COLO668 (cell line): ENCODE results near the gene C2CD3.
A peak's percentile ranks its signal among the peaks of the same experiment; 100 is the strongest.

Experiments used
- DNase-seq: peaks from one replicate; lab custom pipeline; 2025; ENCODE audit not compliant: unreplicated experiment; lab: John Stamatoyannopoulos, UW

The C2CD3 gene, protein sequence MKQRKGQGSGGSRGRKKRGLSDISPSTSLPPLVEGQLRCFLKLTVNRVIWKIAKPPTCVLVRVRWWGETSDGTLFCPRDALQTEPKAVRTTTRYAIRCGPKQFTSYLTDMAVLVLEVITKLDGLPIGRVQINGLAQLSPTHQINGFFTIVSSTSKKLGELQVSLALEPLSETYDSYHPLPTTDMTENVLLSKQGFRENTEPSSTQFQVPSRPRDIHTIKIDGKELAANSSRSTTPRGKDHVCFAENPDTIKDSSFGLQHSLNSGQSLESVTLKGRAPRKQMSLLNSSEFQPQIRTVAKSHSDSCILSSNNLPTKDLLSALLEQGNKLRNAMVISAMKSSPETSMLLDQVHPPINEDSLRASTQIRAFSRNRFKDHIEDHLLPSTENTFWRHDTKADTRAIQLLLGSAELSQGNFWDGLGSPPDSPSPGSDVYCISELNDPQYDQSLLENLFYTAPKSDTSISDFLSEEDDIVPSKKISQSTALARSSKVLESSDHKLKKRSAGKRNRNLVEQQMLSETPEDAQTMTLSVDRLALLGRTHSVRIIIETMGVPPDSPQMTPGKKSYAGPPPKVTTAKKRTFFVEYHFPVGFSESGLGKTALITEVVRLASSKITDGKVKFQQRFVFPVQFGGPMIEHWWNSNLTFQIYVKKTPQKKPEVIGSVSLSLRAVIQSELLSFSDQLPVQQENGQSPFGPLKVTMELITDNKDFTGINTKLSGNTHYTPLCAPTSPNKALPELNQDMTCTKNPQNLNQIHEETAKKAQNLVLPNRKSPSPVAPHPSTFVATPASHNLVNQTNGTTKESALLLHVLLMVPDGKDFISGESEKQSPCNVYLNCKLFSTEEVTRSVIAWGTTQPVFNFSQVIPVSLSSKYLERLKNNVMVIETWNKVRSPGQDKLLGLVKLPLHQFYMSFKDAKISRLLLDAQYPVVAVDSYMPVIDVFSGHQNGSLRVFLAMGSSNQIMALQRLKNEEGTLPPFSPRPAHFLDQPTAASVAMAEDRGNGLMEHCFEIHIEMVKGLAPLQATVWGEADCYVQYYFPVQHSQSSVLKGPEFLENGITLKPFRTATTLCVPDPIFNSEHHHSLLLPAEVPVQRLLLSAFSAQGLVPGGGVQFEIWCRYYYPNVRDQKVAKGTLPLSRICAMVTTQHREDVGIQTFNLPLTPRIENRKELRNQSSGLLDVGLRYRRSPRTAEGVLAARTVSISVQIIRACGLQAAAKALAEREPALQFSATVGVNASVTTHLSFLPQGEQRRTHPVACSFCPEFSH (N-terminal part only)

GRCh38 chr11:74170694-74171629 lies at the start of gene C2CD3, which contains the start of gene PPME1:
Gene C2CD3, minus strand, starts transcription at chr11:74171002. Its CDS starts 210 bp downstream, at chr11:74170792.
Gene PPME1, plus strand, starts transcription at chr11:74171289. Its CDS starts 133 bp downstream, at chr11:74171422.
- DNase-seq: peak; percentile 95

GRCh38 chr11:74220376-74220775 lies 49.6 kb upstream of the C2CD3 start:
- no peak for DNase-seq

DNA sequence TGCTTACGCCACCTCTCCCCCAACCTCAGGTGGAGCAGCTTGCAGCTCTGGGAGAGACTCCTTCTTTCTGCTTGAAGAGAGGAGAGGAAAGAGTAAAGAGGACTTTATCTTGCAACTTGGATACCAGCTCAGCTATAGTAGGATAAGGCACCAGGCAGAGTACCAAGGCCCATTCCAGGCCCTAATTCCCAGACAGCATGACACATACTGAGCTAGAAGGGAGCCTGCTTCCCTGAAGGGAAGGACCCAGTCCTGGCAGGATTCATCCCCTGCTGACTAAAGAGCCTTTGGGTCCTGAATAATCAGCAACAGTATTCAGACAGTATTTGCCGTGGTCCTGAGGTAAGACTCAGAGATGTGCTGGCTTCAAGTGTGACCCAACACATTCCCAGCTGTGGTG lies 41.7 kb upstream of the C2CD3 start:
- no peak for DNase-seq

- DNase-seq: no peak
Measured at GRCh38 chr11:74208507-74208906, 37.7 kb upstream of the C2CD3 start.

DNA sequence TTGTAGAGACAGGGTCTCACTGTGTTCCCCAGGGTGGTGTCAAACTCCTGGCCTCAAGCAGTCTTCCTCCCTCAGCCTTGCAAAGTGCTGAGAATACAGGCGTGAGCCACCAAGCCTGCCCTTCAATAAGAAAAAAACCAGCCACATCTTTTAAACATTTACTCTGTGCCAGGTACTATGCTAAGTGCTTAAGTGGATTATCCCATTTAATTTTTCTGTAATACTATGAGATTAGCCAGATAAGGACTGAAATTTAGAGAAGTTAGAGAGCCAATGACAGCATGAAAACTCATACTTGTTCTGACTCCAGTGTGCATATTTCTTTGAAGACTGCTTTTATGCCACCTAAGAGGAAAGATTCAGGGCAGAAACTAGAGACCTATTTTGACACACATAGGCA lies 35.9 kb upstream of the C2CD3 start:
- DNase-seq: no peak

- DNase-seq: no peak
Measured at GRCh38 chr11:74205181-74205580, 34.4 kb upstream of the C2CD3 start.

- no peak for DNase-seq
Measured at GRCh38 chr11:74204701-74205100, 33.9 kb upstream of the C2CD3 start.

- no peak for DNase-seq
Measured at GRCh38 chr11:74203966-74204365, 33.2 kb upstream of the C2CD3 start.

DNA sequence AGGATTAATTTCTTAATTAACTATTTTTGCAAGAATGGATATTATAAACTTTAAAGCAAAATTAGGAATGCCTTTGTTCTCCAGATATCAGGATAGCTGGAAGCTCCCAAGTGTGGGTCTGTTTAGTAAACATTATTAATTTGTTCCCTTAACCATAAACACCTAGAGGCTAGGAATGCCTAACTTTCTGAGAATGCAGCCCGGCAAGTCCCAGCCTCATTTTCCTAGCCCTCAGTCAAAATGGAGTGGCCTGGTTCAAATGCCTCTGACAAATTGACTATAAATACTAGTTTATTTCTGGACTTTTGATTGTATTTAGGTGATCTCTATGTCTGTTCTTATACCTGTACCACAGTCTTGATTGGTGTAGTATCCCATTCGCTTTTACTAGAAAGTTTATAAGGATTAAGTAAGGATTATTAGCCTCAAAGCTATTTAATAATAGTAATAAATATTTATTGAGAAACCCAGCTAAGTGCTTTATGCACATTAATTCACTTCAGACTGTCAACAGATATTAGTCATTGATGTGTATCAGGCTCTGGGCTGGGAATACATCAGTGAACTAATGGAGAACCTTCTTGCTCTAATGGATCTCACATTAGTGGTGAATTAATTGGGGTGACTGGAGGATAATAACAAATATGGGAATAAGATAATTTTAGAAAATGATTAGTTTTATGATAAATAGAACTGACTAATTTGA lies 26.1 kb upstream of the C2CD3 start:
- DNase-seq: no peak

DNA sequence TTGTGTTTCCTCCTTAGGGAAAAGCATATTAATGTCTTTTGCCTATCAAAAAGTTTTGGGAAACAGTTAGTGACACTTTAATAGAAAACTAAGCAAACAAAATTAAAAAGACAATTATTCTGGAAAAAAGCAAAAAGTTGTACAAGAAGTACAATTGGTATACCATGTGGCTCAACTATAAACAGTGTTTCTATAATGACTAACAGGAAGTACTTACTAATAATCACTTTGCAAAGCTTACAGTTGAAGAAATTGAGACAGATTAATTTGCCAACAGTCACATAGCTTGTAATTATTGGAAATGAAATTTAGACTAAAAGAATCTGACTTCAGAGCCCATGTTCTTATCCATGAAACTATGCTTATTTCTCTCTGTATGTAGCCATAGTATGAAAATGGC lies 25.0 kb upstream of the C2CD3 start:
- DNase-seq: no peak

DNA sequence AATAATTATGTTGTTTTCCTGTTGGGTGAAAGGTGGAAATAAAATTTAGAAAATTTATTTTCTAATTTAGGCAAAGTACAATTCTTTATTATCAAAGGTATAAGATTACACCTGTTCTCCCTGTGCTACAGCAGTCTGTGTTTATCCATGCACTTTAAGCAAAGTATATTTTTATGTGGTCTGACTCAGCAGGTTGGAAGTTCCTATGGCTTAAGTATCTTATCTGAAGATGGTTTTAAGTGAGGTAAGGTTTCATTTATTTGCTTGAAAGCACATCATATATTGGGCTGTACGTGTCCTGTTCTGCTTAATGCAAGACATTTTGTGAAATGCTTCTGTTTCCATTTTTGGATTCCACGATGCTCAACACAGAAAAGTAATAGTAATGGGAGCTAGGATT lies 14.9 kb upstream of the C2CD3 start:
- DNase-seq: no peak

DNA sequence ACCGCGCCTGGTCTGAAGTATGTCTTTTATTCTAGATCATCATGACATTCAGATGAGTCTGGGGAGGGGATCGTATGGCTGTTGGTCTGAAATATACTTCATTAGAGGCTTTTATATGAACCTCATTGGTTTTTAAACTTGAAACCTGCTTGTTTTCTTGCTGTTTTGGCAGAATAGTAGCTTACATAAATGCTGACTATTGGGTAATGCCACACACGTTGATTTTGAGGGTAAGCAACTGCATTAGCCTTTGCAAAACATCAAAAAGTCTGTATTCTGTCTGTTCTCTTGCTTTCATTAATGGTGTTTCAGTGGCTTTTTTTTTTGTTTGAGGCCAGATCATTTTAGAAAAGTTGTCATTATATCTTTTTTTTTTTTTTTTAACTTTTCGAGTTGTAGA lies 14.5 kb upstream of the C2CD3 start:
- no peak for DNase-seq

GRCh38 chr11:74182635-74183034 lies 11.8 kb upstream of the C2CD3 start:
- no peak for DNase-seq

DNA sequence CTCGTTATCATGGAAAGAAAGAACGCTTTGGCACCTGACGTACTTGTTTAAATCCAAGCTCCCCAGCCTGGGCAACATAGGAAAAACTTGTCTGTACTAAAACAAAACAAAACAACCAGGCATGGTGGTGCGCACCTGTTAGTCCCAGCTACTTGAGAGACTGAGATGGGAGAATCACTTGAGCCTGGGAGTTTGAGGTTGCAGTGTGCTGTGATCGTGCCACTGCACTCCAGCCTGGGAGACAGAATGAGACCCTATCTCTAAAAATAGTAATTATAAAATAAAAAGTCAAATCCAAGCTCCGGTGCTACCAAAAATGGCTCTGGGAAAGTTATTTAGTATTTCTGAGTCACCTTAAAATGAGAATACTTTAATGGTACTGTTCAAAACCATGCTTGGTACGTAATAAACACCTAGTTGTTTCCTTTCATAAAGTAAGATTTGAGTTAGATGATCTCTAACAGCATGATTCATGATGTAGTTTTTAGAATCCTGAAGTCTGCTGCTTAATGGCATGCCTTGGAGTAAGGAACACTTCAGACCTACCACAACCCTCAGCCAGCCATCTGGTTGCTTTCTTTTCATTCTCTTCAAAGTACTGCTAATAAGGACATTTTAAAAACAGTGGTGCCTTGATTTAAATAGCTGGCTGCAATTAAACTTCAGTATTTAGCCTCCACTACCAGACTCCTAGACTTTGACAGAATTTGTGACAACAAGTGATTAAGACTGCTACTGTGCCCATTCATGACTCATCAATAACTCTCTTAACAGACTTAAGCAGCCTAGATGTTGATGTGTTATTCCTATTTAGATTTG lies 8.6 kb upstream of the C2CD3 start:
- DNase-seq: no peak

- DNase-seq: no peak
Measured at GRCh38 chr11:74175920-74176319, 5.1 kb upstream of the C2CD3 start.

GRCh38 chr11:74171997-74172396 lies 1.2 kb upstream of the C2CD3 start:
- no peak for DNase-seq

DNA sequence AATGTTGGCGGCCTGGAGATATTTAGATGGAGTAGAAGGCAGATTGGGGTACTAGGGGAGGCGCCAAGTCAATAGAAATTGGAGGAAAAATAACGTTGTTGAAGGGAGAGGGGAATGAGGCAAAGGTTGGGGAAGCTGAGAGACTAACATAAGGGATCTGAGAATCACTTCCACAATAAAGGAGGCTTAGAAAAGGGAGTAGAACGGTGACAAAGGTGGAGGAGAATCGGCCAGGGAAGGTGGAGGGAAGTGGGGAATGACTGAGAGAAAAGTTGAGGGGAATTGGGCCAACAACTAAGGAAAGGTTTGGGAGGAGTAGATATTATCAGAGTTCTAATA lies 797 bp upstream of the C2CD3 start:
- DNase-seq: no peak

DNA sequence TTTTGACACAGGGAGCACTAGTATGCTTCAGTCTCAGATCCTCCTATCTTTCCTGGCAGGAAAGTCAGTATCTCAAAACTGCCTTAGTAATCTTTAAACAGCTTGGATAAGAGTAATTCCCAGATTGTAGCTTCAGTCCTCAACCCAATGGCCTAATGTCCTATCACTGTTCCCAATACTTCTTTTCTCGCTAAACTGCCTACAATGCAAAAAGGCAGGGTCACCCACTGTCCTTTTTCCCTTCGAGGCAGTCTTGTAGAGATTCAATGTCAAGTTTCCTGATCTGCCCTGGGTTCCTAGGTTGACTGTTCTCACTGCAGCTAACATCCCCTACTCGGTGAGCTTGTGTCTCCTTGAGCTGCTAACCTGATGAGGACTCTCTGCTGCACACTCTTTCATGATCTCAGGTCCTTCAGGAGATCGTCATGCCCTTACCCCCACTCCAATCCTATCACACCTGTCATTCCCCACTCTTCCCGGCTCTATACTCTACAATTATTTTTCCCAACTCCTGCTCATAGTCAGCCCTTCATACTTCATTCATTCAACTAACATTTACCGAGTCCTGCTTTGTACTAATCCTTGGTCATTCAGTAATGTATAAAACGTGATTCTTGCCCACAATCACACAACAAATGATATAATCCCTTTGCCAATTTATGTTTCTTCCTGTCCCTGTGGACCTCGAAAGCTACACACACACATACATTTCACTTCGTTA lies 904 bp downstream of the C2CD3 start:
- DNase-seq: no peak
